LNCAP (cell line): Measurements from ENCODE around the gene FOXS1.

Experiments used
- TF ChIP-seq, protein P1 (sequence below): fragments of 450-650 bp; IDR thresholded peaks from 2 replicates; pipeline ENCODE4 v1.5.1; 2017; ENCODE audit warnings: mild to moderate bottlenecking

Gene FOXS1

DNA sequence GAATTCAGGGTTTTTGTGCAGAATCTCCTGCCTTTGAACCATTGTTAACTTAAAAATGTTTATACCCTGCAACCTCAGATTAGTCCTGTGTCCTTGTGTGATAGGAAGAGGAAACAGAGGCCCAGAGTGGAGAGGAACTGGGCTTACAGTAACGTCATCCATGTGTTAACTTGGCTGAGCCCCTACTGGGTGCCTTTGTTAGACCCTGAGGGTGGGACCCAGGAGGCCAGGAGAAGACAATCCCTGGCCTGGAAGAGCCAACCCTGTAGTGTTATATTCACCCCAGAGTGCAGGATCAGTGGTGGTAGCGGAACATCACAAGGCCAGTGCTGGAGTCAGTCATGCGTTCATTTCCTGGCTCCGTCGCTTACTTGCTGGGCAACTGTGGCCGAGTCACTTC, 15.7 kb downstream of the FOXS1 start:
- TF ChIP-seq, protein P1, sequence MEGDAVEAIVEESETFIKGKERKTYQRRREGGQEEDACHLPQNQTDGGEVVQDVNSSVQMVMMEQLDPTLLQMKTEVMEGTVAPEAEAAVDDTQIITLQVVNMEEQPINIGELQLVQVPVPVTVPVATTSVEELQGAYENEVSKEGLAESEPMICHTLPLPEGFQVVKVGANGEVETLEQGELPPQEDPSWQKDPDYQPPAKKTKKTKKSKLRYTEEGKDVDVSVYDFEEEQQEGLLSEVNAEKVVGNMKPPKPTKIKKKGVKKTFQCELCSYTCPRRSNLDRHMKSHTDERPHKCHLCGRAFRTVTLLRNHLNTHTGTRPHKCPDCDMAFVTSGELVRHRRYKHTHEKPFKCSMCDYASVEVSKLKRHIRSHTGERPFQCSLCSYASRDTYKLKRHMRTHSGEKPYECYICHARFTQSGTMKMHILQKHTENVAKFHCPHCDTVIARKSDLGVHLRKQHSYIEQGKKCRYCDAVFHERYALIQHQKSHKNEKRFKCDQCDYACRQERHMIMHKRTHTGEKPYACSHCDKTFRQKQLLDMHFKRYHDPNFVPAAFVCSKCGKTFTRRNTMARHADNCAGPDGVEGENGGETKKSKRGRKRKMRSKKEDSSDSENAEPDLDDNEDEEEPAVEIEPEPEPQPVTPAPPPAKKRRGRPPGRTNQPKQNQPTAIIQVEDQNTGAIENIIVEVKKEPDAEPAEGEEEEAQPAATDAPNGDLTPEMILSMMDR = no peak

GRCh38 chr20:31827059-31827458, 18.3 kb downstream of the FOXS1 start:
- TF ChIP-seq, protein P1 = no peak

GRCh38 chr20:31826074-31826473, 19.3 kb downstream of the FOXS1 start:
- TF ChIP-seq, protein P1 = no peak

GRCh38 chr20:31824554-31825313, 20.7 kb downstream of the FOXS1 start:
- TF ChIP-seq, protein P1 = no peak

- TF ChIP-seq, protein P1 = no peak
Observed at GRCh38 chr20:31824125-31824485, 21.3 kb downstream of the FOXS1 start.

GRCh38 chr20:31823360-31824124, 21.9 kb downstream of the FOXS1 start:
- TF ChIP-seq, protein P1 = no peak

- TF ChIP-seq, protein P1 = peak; percentile 98
Observed at GRCh38 chr20:31822421-31823330, 22.7 kb downstream of the FOXS1 start.
